HCT116 (cell line): ENCODE results near the gene RCOR3.

ENCODE experiments used
- CEBPB ChIP-seq: IDR thresholded peaks from 2 replicates; pipeline ENCODE4 v1.6.1; 2012; ENCODE audit warnings: low read depth
- CTCF ChIP-seq, 3 experiments: fragments of 200-600 bp in 1 of 3; sonication (generic) in 1 of 3; IDR thresholded peaks in 2 of 3; conservative IDR thresholded peaks in 1 of 3; 2 replicates each; pipeline ENCODE4 v1.5.1; 2012 to 2017; ENCODE audit warnings: low read depth in 2 of 3, low read length in 2 of 3, antibody characterized with exemption in 1 of 3, borderline replicate concordance in 1 of 3, control low read depth in 1 of 3, mild to moderate bottlenecking in 1 of 3, mixed read lengths in 1 of 3, mixed run types in 1 of 3, moderate library complexity in 1 of 3; ENCODE audit not compliant: insufficient read depth in 1 of 3
- EGR1 ChIP-seq: IDR thresholded peaks from 2 replicates; pipeline ENCODE4 v1.6.1; 2012; ENCODE audit warnings: low read depth
- ELF1 ChIP-seq: IDR thresholded peaks from 2 replicates; pipeline ENCODE4 v1.6.1; 2012; ENCODE audit warnings: low read depth, borderline replicate concordance
- EZH2phosphoT487 ChIP-seq: fragments of 200-600 bp; IDR thresholded peaks from 2 replicates; pipeline ENCODE4 v1.6.1; 2018; ENCODE audit warnings: antibody characterized with exemption, borderline replicate concordance
- FOSL1 ChIP-seq: IDR thresholded peaks from 2 replicates; pipeline ENCODE4 v1.6.1; 2012; ENCODE audit warnings: low read depth
- JUND ChIP-seq: IDR thresholded peaks from 2 replicates; pipeline ENCODE4 v1.6.1; 2012
- POLR2AphosphoS5 ChIP-seq: IDR thresholded peaks from 2 replicates; pipeline ENCODE4 v1.6.1; 2011; ENCODE audit warnings: mild to moderate bottlenecking, low read depth, low read length, moderate library complexity
- RAD21 ChIP-seq: IDR thresholded peaks from 2 replicates; pipeline ENCODE4 v1.6.1; 2012; ENCODE audit warnings: low read depth, mild to moderate bottlenecking
- TF ChIP-seq, protein P1 (sequence below): IDR thresholded peaks from 2 replicates; pipeline ENCODE4 v1.6.1; 2012; ENCODE audit warnings: low read depth
- TF ChIP-seq, protein P2 (sequence below): IDR thresholded peaks from 2 replicates; pipeline ENCODE4 v1.6.1; 2012

DNA sequence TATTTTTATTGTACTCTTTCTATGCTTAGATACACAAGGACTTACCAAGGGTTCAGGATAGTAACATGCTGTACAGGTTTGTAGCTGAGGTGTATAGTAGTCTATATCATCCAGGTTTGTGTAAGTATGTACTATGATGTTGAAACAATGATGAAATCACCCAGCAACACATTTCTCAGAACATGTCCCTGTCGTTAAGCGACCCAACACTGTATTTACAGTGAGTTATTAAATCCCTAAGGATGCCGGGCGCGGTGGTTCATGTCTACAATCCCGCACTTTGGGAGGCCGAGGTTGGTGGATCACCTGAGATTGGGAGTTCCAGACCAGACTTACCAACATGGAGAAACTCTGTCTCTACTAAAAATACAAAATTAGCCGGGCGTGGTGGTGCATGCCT, 21.6 kb upstream of the RCOR3 start:
- TF ChIP-seq CTCF (IDR thresholded peaks at IDR 0.05 in 2 of 3, conservative IDR thresholded peaks at IDR 0.05 in 1 of 3; ENCODE audit: borderline replicate concordance in 1 of 3, insufficient read depth in 1 of 3, low read depth in 2 of 3, low read length in 2 of 3) (no peak), EGR1 (no peak), EZH2phosphoT487 (no peak), FOSL1 (no peak), JUND (no peak), POLR2AphosphoS5 (no peak), CEBPB (no peak), ELF1 (no peak), RAD21 (no peak)
- TF ChIP-seq, protein P1, sequence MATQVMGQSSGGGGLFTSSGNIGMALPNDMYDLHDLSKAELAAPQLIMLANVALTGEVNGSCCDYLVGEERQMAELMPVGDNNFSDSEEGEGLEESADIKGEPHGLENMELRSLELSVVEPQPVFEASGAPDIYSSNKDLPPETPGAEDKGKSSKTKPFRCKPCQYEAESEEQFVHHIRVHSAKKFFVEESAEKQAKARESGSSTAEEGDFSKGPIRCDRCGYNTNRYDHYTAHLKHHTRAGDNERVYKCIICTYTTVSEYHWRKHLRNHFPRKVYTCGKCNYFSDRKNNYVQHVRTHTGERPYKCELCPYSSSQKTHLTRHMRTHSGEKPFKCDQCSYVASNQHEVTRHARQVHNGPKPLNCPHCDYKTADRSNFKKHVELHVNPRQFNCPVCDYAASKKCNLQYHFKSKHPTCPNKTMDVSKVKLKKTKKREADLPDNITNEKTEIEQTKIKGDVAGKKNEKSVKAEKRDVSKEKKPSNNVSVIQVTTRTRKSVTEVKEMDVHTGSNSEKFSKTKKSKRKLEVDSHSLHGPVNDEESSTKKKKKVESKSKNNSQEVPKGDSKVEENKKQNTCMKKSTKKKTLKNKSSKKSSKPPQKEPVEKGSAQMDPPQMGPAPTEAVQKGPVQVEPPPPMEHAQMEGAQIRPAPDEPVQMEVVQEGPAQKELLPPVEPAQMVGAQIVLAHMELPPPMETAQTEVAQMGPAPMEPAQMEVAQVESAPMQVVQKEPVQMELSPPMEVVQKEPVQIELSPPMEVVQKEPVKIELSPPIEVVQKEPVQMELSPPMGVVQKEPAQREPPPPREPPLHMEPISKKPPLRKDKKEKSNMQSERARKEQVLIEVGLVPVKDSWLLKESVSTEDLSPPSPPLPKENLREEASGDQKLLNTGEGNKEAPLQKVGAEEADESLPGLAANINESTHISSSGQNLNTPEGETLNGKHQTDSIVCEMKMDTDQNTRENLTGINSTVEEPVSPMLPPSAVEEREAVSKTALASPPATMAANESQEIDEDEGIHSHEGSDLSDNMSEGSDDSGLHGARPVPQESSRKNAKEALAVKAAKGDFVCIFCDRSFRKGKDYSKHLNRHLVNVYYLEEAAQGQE = no peak
- TF ChIP-seq, protein P2, sequence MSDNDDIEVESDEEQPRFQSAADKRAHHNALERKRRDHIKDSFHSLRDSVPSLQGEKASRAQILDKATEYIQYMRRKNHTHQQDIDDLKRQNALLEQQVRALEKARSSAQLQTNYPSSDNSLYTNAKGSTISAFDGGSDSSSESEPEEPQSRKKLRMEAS = no peak
